Stimulated activated CD8-positive, alpha-beta memory T cell treated with anti-CD3 and anti-CD28 coated beads, Interleukin-7, amount 100 ng/mL, for 4 hours (primary cell): ENCODE results near the gene COL18A1.

ENCODE experiments used
- DNase-seq, 2 donors: peaks; one replicate each; pipeline ENCODE4 v3.0.0-alpha.2; 2020; ENCODE audit warnings: low read depth in 2 of 2

Gene COL18A1

DNA sequence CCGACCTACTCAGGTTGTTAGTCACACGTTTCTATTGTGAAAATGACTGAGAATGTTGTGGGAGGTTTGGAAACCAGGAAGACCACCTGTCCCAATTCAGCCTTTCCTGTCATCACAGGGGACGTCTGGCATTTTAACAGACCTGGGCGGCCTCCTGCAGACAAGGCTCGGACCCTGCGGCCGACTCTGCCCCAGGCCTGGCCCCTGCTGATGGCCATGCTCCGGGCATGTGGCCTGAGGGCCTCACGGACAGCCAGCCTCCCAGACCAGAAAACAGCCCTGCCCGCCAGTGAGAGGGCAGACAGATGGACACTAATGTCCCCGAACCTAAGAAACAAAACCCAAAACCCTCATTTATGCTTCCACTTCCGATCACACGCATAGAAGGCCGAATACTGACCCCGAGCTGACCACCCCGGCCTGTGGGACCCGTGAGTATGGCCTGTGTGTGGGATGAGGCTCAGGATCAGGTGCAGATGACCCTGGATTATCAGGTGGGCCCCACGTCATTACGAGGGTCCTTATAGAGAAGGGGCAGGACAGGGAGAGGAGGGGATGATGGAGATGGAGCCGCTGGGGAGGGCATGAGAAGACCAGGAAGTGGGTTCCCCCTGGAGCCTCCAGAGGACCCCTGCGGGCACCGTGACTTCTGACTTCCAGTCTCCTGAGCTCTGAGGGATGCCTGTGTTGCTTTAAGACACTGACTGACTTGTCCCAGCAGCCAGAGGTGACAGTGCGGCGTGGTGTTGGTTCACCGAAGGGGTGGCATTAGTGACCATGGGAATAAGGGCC lies 9.6 kb downstream of the COL18A1 start:
- no peak for DNase-seq

DNA sequence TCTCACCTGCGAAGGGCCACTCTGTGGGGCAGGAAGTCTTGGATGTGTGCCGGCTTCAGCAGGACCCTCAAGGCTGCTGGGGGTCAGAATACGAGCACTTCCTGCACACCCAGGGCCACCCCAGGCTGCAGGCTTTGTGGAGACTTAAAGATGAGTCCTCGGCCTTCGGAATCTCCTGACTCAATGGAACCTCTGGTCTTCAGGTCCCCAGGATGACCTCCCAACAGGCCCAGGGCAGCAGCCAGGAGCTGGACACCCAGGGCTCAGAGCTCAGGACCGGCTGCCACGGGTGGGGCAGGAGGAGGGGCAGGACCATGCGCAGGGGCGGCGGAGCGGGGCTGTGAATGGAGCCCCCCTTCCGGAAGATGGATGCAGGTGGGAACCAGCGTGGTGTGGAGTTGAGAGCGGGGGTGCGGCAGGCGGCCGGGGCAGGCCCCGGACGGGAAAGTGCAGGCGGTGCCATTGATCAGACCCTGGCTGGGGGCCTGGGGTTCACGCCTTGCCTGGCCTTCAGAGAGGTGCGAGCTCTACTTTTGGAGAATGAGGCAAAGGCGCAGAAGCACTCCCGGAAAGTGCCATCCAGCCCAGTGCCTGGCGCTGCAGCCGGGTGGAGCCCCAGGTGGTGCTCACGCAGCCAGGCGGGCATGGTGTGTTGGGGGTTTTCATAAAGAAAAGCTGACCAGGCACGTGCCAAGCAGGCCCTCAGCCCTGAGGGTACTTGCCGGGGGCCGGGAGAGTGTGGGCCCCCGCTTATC lies 10.4 kb downstream of the COL18A1 start:
- no peak for DNase-seq

DNA sequence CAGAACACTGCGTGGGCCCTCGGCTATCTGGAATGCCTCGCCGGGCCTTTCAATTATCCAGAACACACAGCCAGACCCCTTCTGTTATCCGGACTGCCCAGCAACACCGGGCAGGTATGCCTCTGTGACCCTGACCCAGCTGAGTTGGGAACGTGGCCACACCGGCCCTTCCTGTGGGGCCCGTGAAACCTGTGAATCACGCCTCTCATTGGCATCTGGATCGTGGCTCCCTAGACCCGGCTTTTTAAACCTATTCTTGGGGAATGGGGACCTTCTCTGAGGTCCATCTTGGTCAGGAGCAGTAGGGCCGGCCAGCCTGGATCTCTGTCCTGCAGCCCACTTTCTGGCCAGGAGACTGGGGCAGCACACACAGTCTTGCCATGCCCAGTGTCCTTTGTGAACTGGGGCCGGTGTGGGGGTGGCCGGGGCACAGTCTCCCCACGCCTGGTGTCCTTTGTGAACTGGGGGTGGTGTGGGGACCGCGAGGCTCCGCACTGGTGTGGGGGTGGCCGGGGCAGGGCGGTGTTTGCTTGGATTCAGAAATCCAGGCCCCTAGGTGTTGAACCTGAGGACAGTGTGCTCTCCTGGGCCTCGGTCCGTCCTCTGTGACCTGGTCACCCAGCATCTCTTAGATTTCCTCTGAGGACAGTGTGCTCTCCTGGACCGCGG lies 11.1 kb downstream of the COL18A1 start:
- DNase-seq: no peak

GRCh38 chr21:45416620-45417019 lies 11.7 kb downstream of the COL18A1 start:
- no peak for DNase-seq

- no peak for DNase-seq
Observed at GRCh38 chr21:45417256-45417950, 12.4 kb downstream of the COL18A1 start.

DNA sequence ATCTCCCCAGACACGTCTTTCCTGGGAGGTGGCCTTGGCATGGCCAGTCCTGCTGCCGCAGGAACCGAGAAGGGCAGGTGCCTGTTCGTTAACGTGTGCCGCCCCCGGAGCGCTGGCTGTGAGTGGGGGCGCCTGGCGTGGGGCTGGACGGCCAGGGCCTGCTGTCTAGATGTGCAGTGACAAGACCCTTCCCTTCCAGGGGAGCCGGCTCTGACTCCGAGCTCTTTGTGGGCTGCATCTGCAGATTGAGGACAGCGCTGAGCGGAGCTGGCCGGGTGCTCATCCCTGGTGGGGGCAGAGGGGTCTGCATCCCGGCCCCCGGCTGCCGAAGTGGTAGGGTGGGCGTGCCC lies 13.0 kb downstream of the COL18A1 start:
- DNase-seq: no peak

GRCh38 chr21:45418301-45419071 lies 13.5 kb downstream of the COL18A1 start:
- no peak for DNase-seq

GRCh38 chr21:45419162-45419561 lies 14.2 kb downstream of the COL18A1 start:
- no peak for DNase-seq

- no peak for DNase-seq
Observed at GRCh38 chr21:45420061-45421041, 15.4 kb downstream of the COL18A1 start.

- DNase-seq: no peak
Observed at GRCh38 chr21:45421071-45421845, 16.3 kb downstream of the COL18A1 start.

GRCh38 chr21:45421846-45422775 lies 17.1 kb downstream of the COL18A1 start:
- DNase-seq: no peak

GRCh38 chr21:45423201-45423955 lies 18.4 kb downstream of the COL18A1 start:
- no peak for DNase-seq

- DNase-seq: no peak
Observed at GRCh38 chr21:45423968-45424853, 19.2 kb downstream of the COL18A1 start.

- no peak for DNase-seq
Observed at GRCh38 chr21:45424854-45425795, 20.2 kb downstream of the COL18A1 start.
